ENCODE results near the gene CAMK2N2. TPM values are rescaled to one million over a fixed set of nuclear protein-coding genes. Genes with fewer than 3 reads are reported as not detected.
"Not testable (repeated sequence)": the region's sequence is repeated elsewhere in the genome, so short reads cannot be mapped to it uniquely, and the experiment has no call there.

The CAMK2N2 gene
- total RNA-seq, 2 experiments from 2014 or later = 0.20 to 0.37 TPM

GRCh38 chr3:184291044-184291737 is 29.8 kb upstream of the CAMK2N2 start:
- Mint-ChIP-seq H3K9me3 (ENCODE audit: low read depth) (no peaks in the 10 kb centered on the region), H3K4me1 (no peaks in the 10 kb centered on the region), H3K27ac (no peak overlapping the region), H3K36me3 (no peaks in the 10 kb centered on the region), H3K27me3 (peaks cover 12% of the 10 kb centered on the region), H3K4me3 (no peak overlapping the region)
- no peak for DNase-seq
- CTCF ChIA-PET = interaction anchor here (1.3 to 2.4 kb wide), 3 partner anchors 61 to 64 kb away, joined by 3 to 22 read pairs (median 5); no protein-coding TSS in a partner anchor
- ATAC-seq = no peak

GRCh38 chr3:184290331-184290730 is 29.0 kb upstream of the CAMK2N2 start:
- no peaks in the 10 kb centered on the region for H3K9me3 Mint-ChIP-seq (ENCODE audit: low read depth)
- DNase-seq (no peak), ATAC-seq (no peak)
- CTCF ChIA-PET = interaction anchor here (1.2 to 2.4 kb wide), 6 partner anchors 35 to 395 kb away, joined by 5 to 22 read pairs (median 7); partner anchors contain the start of genes EEF1AKMT4 and VWA5B2
- H3K27ac Mint-ChIP-seq = no peak overlapping the region
- no peaks in the 10 kb centered on the region for H3K36me3 Mint-ChIP-seq
- H3K4me1 Mint-ChIP-seq = no peaks in the 10 kb centered on the region
- H3K4me3 Mint-ChIP-seq = no peak overlapping the region
- H3K27me3 Mint-ChIP-seq = peaks cover 14% of the 10 kb centered on the region

- ATAC-seq (peak; percentile 80), DNase-seq (peak; percentile 76)
- Mint-ChIP-seq H3K27me3 (peaks cover 14% of the 10 kb centered on the region), H3K36me3 (no peaks in the 10 kb centered on the region), H3K4me3 (no peak overlapping the region), H3K4me1 (no peaks in the 10 kb centered on the region), H3K27ac (no peak overlapping the region), H3K9me3 (ENCODE audit: low read depth) (no peaks in the 10 kb centered on the region)
- CTCF ChIA-PET = interaction anchor here (0.7 to 2.4 kb wide), 17 partner anchors 11 to 394 kb away, joined by 3 to 22 read pairs (median 4); partner anchors contain the start of genes CLCN2, EEF1AKMT4, EIF2B5 and POLR2H
These were observed 28.1 kb upstream of the CAMK2N2 start for GRCh38 chr3:184289426-184289938.

- DNase-seq = peak; percentile 51
- CTCF ChIA-PET = interaction anchor here (0.6 to 3.6 kb wide), 3 partner anchors 9 to 111 kb away, joined by 3 to 22 read pairs (median 4); no protein-coding TSS in a partner anchor
- Mint-ChIP-seq H3K4me1 (no peaks in the 10 kb centered on the region), H3K36me3 (no peaks in the 10 kb centered on the region), H3K9me3 (ENCODE audit: low read depth) (no peaks in the 10 kb centered on the region), H3K4me3 (no peak overlapping the region), H3K27me3 (peaks cover 17% of the 10 kb centered on the region), H3K27ac (no peak overlapping the region)
- no peak for ATAC-seq
These were observed 23.3 kb upstream of the CAMK2N2 start for GRCh38 chr3:184284696-184285095.

- ATAC-seq (no peak), DNase-seq (no peak)
- Mint-ChIP-seq H3K4me1 (no peaks in the 10 kb centered on the region), H3K4me3 (no peak overlapping the region), H3K9me3 (ENCODE audit: low read depth) (no peaks in the 10 kb centered on the region), H3K36me3 (no peaks in the 10 kb centered on the region), H3K27me3 (peaks cover 17% of the 10 kb centered on the region), H3K27ac (no peak overlapping the region)
- CTCF ChIA-PET = interaction anchor here (0.6 to 1.5 kb wide), 5 partner anchors 10 to 193 kb away, joined by 3 read pairs; no protein-coding TSS in a partner anchor
These were observed 22.3 kb upstream of the CAMK2N2 start for GRCh38 chr3:184283681-184284080.

- CTCF ChIA-PET = interaction anchor here (0.6 to 0.7 kb wide), 2 partner anchors 134 to 179 kb away, joined by 3 read pairs; no protein-coding TSS in a partner anchor
- no peaks in the 10 kb centered on the region for H3K36me3 Mint-ChIP-seq
- H3K4me3 Mint-ChIP-seq = no peak overlapping the region
- no peaks in the 10 kb centered on the region for H3K4me1 Mint-ChIP-seq
- DNase-seq (no peak), ATAC-seq (no peak)
- no peak overlapping the region for H3K27ac Mint-ChIP-seq
- H3K9me3 Mint-ChIP-seq (ENCODE audit: low read depth) = no peaks in the 10 kb centered on the region
- H3K27me3 Mint-ChIP-seq = peaks cover 13% of the 10 kb centered on the region
These were observed 21.6 kb upstream of the CAMK2N2 start for GRCh38 chr3:184282941-184283340.

GRCh38 chr3:184277366-184277765 is 16.0 kb upstream of the CAMK2N2 start:
- CTCF ChIA-PET = no interaction called here
- ATAC-seq = no peak
- Mint-ChIP-seq H3K36me3 (no peaks in the 10 kb centered on the region), H3K4me3 (no peak overlapping the region), H3K9me3 (ENCODE audit: low read depth) (no peaks in the 10 kb centered on the region), H3K4me1 (no peaks in the 10 kb centered on the region), H3K27ac (no peak overlapping the region), H3K27me3 (peaks cover 47% of the 10 kb centered on the region)
- DNase-seq = no peak

GRCh38 chr3:184275961-184276910 is 14.9 kb upstream of the CAMK2N2 start, which contains the start of gene ECE2:
TSS of gene ECE2 (plus strand) at chr3:184276022. CDS start at chr3:184276154, 132 bp downstream.
- CTCF ChIA-PET = no interaction called here

GRCh38 chr3:184275381-184275701 is 14.0 kb upstream of the CAMK2N2 start:
- no peak for ATAC-seq
- no peak overlapping the region for H3K27ac Mint-ChIP-seq
- no peak for DNase-seq
- H3K9me3 Mint-ChIP-seq (ENCODE audit: low read depth) = no peaks in the 10 kb centered on the region
- H3K4me3 Mint-ChIP-seq = no peak overlapping the region
- H3K4me1 Mint-ChIP-seq = no peaks in the 10 kb centered on the region
- no peaks in the 10 kb centered on the region for H3K36me3 Mint-ChIP-seq
- H3K27me3 Mint-ChIP-seq = peaks cover 54% of the 10 kb centered on the region
- CTCF ChIA-PET = no interaction called here

More at GRCh38 chr3:184275961-184276910, 14.9 kb upstream of the CAMK2N2 start, which contains the start of gene ECE2:
- H3K9me3 Mint-ChIP-seq (ENCODE audit: low read depth) = no peaks in the 10 kb centered on the region
- peaks cover 54% of the 10 kb centered on the region for H3K27me3 Mint-ChIP-seq
- no peaks in the 10 kb centered on the region for H3K36me3 Mint-ChIP-seq
- no peak for ATAC-seq
- no peak within 1 kb of the TSS for H3K4me3 Mint-ChIP-seq
- no peaks in the 10 kb centered on the region for H3K4me1 Mint-ChIP-seq
- H3K27ac Mint-ChIP-seq = no peak within 1 kb of the TSS
- DNase-seq = no peak

GRCh38 chr3:184272269-184272668 is 10.9 kb upstream of the CAMK2N2 start:
- DNase-seq = no peak
- Mint-ChIP-seq H3K4me3 (no peak overlapping the region), H3K4me1 (no peaks in the 10 kb centered on the region), H3K9me3 (ENCODE audit: low read depth) (no peaks in the 10 kb centered on the region), H3K36me3 (no peaks in the 10 kb centered on the region), H3K27ac (no peak overlapping the region), H3K27me3 (peaks cover 55% of the 10 kb centered on the region)
- no peak for ATAC-seq
- CTCF ChIA-PET = interaction anchor here (1.2 to 1.4 kb wide), 2 partner anchors 22 to 44 kb away, joined by 3 read pairs; no protein-coding TSS in a partner anchor

- CTCF ChIA-PET = interaction anchor here (2.1 kb wide), 1 partner anchor 39 kb away, joined by 5 read pairs; no protein-coding TSS in a partner anchor
- not testable (repeated sequence) for ATAC-seq; H3K4me3 Mint-ChIP-seq; H3K9me3 Mint-ChIP-seq (ENCODE audit: low read depth); H3K4me1 Mint-ChIP-seq; DNase-seq; H3K36me3 Mint-ChIP-seq; H3K27ac Mint-ChIP-seq
- H3K27me3 Mint-ChIP-seq = peaks cover 43% of the 10 kb centered on the region
These were observed 5.9 kb upstream of the CAMK2N2 start for GRCh38 chr3:184267249-184267648.

GRCh38 chr3:184262764-184263179 is 1.4 kb upstream of the CAMK2N2 start:
- Mint-ChIP-seq H3K9me3 (ENCODE audit: low read depth) (no peaks in the 10 kb centered on the region), H3K36me3 (peaks cover 3% of the 10 kb centered on the region), H3K4me1 (peaks cover 18% of the 10 kb centered on the region), H3K4me3 (peak overlapping the region; percentile 52), H3K27me3 (peaks cover 51% of the 10 kb centered on the region), H3K27ac (no peak overlapping the region)
- DNase-seq = no peak
- ATAC-seq = no peak
- CTCF ChIA-PET = interaction anchor here (1.4 to 1.8 kb wide), 2 partner anchors 35 to 367 kb away, joined by 6 to 7 read pairs; no protein-coding TSS in a partner anchor

Data from activated CD8-positive, alpha-beta memory T cell treated with anti-CD3 and anti-CD28 coated beads, Interleukin-2, amount 10 ng/mL, durations not matched to agents 7 days and 5 days (primary cell).